GM18873 (cell line): ENCODE results near the gene ADAP1.
A peak's percentile ranks its signal among the peaks of the same experiment; 100 is the strongest.
"Not testable (repeated sequence)": the region's sequence is repeated elsewhere in the genome, so short reads cannot be mapped to it uniquely, and the experiment has no call there.

Experiments used
- ATAC-seq: cut with Tn5 transposase; IDR thresholded peaks from one replicate; pipeline ENCODE4 v1.9.1; 2021; ENCODE audit warnings: mild to moderate bottlenecking, moderate library complexity, moderate number of reproducible peaks; ENCODE audit not compliant: unreplicated experiment, low FRiP score

ADAP1 gene

GRCh38 chr7:954330-955238 is at the start of gene ADAP1:
TSS of gene ADAP1 (minus strand) at chr7:954680. CDS start at chr7:954477, 203 bp downstream.
- ATAC-seq: no peak

GRCh38 chr7:1002445-1002844 is 48.0 kb upstream of the ADAP1 start:
- not testable (repeated sequence) for ATAC-seq

- not testable (repeated sequence) for ATAC-seq
These were observed 47.5 kb upstream of the ADAP1 start for GRCh38 chr7:1002026-1002425.

DNA sequence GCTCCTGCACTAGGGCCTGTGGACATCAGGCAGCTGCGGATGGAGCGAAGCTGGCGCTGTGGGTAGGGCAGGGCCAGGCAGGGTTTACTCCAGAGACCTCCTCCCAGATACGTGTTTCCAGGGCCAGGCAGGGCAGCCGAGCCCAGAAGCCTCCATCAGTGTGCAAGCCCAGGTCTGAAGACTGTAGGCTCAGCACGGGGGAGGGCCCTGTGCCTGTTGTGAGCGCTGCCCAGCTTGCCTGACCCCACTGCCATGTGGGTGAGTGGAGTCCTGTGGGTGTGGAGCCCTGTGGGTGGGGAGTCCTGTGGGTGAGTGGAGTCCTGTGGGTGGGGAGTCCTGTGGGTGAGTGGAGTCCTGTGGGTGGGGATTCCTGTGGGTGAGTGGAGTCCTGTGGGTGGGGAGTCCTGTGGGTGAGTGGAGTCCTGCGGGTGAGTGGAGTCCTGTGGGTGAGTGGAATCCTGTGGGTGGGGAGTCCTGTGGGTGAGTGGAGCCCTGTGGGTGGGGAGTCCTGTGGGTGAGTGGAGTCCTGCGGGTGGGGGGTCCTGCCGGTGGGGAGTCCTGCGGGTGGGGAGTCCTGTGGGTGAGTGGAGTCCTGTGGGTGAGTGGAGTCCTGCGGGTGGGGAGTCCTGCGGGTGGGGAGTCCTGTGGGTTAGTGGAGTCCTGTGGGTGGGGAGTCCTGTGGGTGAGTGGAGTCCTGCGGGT is 46.7 kb upstream of the ADAP1 start:
- ATAC-seq: not testable (repeated sequence)

DNA sequence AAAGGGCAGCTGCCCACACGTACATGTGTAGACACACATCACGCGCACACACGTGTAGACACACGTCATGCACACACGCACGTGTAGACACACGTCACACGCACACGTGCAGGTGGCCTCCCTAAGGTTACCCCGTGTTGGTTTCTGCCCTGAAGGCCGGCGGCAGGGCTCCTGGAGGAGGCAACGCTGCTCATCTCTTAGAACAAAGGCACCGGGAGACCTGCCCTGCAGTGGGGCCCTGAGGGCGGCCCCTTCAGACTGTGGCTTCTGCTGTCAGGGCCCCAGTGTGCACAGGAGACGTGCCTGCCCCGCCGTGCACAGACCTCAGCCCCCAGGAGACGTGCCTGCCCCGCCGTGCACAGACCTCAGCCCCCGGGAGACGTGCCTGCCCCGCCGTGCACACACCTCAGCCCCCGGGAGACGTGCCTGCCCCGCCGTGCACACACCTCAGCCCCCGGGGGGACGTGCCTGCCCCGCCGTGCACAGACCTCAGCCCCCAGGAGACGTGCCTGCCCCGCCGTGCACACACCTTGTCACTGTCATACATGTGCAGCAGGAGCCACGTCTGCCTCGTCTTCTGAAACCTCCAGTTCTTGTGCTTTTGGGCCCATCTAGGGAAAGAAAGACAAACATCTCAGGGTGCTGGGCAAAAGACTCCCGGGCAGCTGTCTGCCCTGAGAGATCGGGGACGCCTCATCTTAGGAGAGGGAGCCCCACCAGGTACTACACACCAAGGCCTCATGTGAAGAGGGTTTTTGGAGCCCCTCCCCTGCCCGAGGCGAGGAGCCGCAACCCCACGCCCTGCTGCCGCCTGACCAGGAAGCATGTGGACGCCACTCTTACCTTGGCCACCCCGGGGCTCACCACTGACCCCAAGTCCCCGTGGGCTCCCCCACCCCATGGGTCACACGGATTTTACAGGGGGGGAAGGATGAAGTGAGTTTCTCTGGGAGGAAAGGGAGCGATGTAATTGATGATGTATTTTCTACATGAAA is 45.8 kb upstream of the ADAP1 start:
- ATAC-seq: no peak

- no peak for ATAC-seq
These were observed 44.8 kb upstream of the ADAP1 start for GRCh38 chr7:999149-999879.

DNA sequence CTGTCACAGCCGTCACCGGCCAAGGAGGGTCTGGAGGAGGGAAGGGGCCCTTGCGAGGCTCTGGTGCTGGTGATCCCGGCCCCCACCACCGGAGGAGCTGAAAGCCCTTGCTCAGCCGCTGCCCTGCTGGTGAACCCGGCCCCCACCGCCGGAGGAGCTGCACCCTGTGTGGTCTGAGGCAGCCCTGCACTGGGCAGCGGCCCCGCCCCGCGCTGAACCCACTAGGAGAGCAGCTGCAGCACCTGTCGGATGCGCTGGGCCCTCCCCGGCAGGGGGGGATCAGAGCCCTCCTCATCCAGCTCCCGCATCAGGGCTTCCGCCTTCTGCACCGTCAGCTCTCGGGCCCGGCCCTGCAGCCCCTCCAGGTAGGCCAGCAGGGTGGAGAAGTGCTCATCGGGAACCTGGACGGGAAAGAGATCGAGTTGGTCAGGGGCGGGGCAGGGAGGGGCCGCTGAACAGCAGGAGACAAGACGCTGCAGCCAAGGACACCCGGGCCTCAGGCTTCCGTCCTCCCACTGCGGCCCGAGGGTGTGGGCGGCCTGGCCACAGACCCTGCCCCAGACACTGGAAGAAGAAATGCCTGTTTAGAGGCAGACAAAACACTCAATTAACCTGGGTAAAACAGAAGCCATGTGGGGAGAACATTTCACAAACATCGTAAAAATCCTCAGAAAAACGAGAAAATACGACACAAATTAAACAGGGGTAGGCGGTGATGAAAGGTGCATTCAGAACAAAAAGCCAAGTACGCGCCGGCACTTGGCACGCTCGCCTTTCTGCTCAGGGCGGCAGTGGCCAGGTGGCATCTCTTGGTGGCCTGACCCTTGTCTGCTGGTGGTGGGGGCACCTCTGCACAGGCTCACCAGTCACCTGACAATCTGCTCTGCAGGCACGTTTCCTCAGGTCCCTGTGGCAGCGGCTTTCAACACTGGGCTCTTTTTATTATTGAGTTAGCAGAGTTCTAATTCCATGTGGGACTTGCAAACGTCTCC is 43.2 kb upstream of the ADAP1 start:
- no peak for ATAC-seq

GRCh38 chr7:996079-996872 is 41.8 kb upstream of the ADAP1 start:
- no peak for ATAC-seq

DNA sequence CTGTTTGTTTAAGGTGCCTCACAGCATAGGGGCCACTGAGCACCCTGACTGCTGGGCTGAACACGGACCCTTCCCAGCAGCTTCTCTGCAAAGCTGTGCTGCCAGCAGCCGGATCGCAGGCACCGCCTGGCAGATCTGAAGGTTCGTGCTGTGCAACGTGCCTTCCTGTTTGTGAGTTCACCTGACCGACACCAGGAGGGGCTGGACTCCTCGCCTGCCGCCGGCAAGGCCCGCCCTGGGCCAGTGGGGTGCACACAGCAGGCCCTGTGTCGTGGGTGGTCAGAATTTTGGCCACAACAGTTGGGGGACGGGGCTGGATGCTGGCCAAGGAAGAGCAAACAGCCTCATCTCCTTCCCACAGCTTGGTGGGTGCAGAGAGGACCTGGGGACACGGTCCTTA is 41.1 kb upstream of the ADAP1 start:
- no peak for ATAC-seq

- no peak for ATAC-seq
These were observed 40.3 kb upstream of the ADAP1 start for GRCh38 chr7:994592-995308.

DNA sequence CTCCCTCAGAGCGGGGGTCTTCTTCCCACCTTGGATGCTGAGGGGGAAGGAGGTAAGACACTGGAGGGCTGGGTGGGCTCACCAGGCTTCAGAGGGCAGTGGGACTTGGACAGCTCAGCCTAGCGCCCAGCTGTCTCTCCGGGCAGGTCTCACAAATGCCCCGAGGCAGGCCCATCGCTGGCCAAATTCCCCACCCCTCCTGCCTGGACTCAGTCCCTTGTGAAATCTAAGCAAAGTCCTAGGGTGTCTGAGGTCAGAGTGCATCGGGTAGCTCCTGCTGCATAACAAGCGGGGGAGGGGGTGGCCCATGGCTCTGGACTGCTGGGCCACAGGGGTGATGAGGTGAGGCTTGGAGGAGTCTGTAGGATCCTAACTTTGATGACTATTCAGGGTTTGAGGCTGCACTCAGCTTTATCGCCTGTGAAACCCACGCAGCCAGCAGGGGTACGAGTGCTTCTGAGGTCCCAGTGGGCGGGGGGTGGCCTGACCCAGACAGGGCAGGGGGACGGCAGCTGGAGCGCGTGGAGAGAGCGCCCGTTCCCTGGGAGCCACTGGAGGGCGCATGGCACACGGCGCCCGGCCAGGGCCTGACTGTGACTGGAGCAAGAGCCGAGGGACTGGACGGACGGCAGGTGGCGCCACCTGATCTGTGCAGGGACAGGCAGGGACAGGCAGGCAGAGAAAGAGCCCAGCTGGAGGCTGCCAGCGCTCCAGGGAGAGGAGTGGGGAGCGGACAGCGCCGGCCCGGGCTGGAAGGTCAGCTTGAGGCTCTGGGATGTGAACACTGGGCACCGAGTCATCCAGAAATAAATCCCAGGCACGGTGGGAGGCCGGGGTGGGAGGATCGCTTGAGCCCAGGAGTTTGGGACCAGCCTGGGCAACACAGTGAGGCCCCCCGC is 38.5 kb upstream of the ADAP1 start:
- ATAC-seq: peak; percentile 76

DNA sequence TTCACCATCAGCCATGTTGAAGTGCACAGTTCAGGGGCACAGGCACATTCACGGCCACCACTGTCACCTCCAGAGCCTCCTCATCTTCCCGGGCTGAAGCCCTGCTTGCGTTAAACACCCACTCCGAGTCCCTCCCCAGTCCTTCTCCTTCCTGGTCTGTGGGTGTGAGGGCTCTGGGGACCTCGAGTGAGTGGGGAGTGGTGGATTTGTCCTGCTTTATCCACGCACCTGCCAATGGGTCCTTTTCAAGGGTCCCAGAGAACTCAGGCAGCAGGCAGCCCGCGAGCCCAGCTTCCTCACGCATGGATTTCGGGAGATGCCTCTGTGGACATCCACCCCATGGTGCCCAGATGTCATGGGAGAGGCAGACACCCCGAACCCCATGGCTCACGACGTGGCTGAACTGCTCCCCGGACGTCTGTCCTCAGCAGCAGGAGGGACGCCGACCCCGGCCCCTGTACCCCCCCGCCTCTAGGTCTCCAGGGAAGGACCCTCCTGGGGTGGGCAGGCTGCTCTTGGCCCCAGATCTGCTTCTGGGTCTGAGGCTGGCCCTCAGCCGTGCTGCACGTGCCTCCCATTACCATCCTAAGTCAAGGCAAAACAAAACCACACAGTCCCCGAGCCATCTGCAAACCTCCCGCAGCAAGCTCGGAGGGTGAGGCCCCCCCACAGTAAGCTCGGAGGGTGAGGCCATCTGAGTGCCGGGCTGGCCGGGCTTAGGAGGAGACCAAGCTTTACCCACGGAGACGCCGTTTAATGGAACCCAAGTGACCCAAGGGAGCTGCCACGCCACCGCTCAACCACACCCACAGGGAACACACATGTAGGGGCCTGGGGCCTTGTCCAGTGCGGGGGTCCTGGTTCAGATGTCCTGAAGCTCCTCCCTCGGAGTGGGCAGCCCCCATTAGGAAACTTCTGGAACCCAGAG is 37.5 kb upstream of the ADAP1 start:
- no peak for ATAC-seq

DNA sequence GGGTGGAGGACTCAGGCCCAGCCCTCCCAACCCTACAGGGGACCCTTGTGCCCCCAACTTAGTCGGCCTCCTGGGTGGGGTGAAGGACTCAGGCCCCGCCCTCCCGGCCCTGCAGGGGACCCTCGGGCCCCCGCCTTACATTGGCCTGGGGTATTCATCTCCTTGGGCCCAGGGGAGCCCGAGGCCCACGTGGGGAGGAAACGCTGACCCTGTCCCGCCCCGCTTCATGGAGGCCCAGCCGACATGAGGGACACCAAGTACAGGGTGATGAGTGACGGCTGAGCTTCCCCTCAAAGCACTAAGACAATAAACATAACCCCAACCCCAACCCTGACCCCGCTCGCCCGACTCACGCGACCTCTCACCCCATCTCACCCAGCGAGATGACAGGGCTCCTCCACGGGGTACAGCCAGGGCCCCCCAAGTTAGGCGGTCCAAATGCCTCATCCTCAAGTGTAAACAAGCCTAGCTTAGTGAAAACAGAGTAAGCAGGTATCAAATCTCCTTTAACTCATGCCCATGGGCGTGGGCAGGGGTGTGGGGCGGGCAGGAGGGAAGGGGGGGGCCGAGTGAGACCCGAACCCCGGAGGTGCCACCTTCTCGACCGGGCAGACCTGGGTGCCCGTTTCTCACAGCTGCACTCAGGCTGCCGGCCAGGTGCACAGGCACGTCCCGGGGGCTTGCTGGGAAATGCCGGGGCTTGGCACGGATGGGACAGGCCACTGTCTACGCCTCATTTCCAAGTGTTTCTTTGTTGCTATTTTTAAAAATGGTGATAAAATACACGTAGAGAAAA is 36.7 kb upstream of the ADAP1 start:
- ATAC-seq: no peak

DNA sequence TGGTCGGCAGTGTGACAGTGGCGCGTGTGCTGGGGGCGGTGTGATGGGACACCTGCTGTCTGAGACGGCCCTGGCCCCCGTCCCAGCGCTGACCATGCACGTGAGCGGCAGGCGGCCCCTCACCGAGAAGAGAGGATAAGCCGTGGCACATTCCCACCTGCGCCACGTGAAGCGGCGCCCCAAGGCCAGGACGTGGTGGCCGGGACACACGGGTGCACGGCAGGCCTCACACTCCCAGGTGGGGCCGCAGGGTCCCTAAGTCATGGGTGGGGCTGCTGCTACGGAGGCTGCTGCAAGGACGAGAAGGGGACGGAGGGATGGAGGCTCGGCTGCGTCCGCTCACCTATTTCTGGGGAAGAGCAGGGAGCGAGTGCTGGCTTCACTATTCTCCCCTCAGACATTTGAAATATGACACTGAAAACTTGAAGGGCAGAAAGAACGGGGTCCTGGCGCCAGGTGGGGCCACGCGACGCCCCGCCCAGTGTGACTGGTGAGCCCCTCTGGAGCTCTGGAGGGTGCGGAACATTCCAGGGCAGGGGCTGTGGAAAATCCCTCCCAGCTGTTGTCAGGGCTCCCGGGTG is 36.0 kb upstream of the ADAP1 start:
- no peak for ATAC-seq
